CD4-positive, alpha-beta T cell treated with Interferon alpha-2 for 1 hour (primary cell): ENCODE measurements around the gene DNLZ.
A peak's percentile ranks its signal among the peaks of the same experiment; 100 is the strongest.

Experiments used
- DNase-seq, 2 donors: peaks; one replicate each; pipeline ENCODE4 v3.0.0-alpha.2; 2020 to 2022

The DNLZ gene

GRCh38 chr9:136374183-136374575, 10.6 kb upstream of the DNLZ start:
- no peak for DNase-seq

GRCh38 chr9:136373300-136374182, 10.0 kb upstream of the DNLZ start, which contains the start of gene CARD9:
TSS of gene CARD9 (minus strand) at chr9:136373669. CDS start at chr9:136372078, 1,591 bp downstream.
- DNase-seq = peak in 1 of 2 donors; percentile 45

- DNase-seq = peak in 1 of 2 donors; percentile 51
Observed at GRCh38 chr9:136372561-136373299, 9.2 kb upstream of the DNLZ start.

GRCh38 chr9:136372006-136372405, 8.5 kb upstream of the DNLZ start:
- no peak for DNase-seq

GRCh38 chr9:136371533-136371880, 8.0 kb upstream of the DNLZ start:
- DNase-seq = no peak

GRCh38 chr9:136370687-136371532, 7.4 kb upstream of the DNLZ start:
- no peak for DNase-seq

GRCh38 chr9:136370037-136370436, 6.5 kb upstream of the DNLZ start:
- DNase-seq = no peak

GRCh38 chr9:136368190-136368589, 4.6 kb upstream of the DNLZ start:
- DNase-seq = no peak

GRCh38 chr9:136367296-136368145, 4.0 kb upstream of the DNLZ start:
- DNase-seq = no peak

- no peak for DNase-seq
Observed at GRCh38 chr9:136366826-136367225, 3.3 kb upstream of the DNLZ start.

GRCh38 chr9:136365775-136366222, 2.3 kb upstream of the DNLZ start:
- DNase-seq = peak in 1 of 2 donors; percentile 15

GRCh38 chr9:136364942-136365774, 1.6 kb upstream of the DNLZ start:
- DNase-seq = no peak

GRCh38 chr9:136363949-136364748, 605 bp upstream of the DNLZ start:
- no peak for DNase-seq

- no peak for DNase-seq
Observed at GRCh38 chr9:136362450-136362784, 1.1 kb downstream of the DNLZ start.

GRCh38 chr9:136361754-136362449, 1.6 kb downstream of the DNLZ start:
- no peak for DNase-seq

GRCh38 chr9:136361047-136361753, 2.3 kb downstream of the DNLZ start:
- DNase-seq = no peak

GRCh38 chr9:136359774-136360718, 3.5 kb downstream of the DNLZ start:
- DNase-seq = no peak

GRCh38 chr9:136358888-136359287, 4.7 kb downstream of the DNLZ start:
- DNase-seq = no peak
